OCI-LY1 (cell line): ENCODE data around the gene PARD6B.

Experiments used
- H2AFZ ChIP-seq: fragments of 200-600 bp; sonication (generic), shearing (Covaris generic); 2 replicates; pipeline ENCODE4 v1.6.0; 2014; ENCODE audit warnings: antibody characterized with exemption, mild to moderate bottlenecking, low read length
- H3F3A ChIP-seq: fragments of 200-600 bp; sonication (generic), shearing (Covaris generic); 2 replicates; pipeline ENCODE4 v1.6.0; 2014; ENCODE audit warnings: mild to moderate bottlenecking, antibody characterized with exemption, low read length, moderate library complexity; ENCODE audit not compliant: insufficient read depth
- H3K27ac ChIP-seq: fragments of 200-600 bp; sonication (generic); 2 replicates; pipeline ENCODE4 v1.5.1; 2014; ENCODE audit warnings: low read length, mixed run types, mild to moderate bottlenecking, low read depth; ENCODE audit not compliant: poor library complexity, severe bottlenecking
- H3K27me3 ChIP-seq: fragments of 200-600 bp; sonication (generic); 2 replicates; pipeline ENCODE4 v1.6.0; 2014; ENCODE audit warnings: antibody characterized with exemption, mild to moderate bottlenecking, low read length, moderate library complexity; ENCODE audit not compliant: insufficient read depth
- H3K36me3 ChIP-seq: fragments of 200-600 bp; sonication (generic); 2 replicates; pipeline ENCODE4 v1.6.1; 2014; ENCODE audit warnings: mild to moderate bottlenecking, antibody characterized with exemption, low read length, moderate library complexity, mixed read lengths; ENCODE audit not compliant: insufficient read depth
- H3K4me1 ChIP-seq: fragments of 200-600 bp; sonication (generic); 2 replicates; pipeline ENCODE4 v1.5.1; 2014; ENCODE audit warnings: mild to moderate bottlenecking, low read length, moderate library complexity; ENCODE audit not compliant: insufficient read depth, severe bottlenecking
- H3K4me2 ChIP-seq: fragments of 200-600 bp; sonication (generic), shearing (Covaris generic); 2 replicates; pipeline ENCODE4 v1.6.1; 2014; ENCODE audit warnings: low read length
- H3K4me3 ChIP-seq: fragments of 200-600 bp; sonication (generic); 2 replicates; pipeline ENCODE4 v1.5.1; 2014; ENCODE audit warnings: low read length, low read depth, mild to moderate bottlenecking, mixed read lengths; ENCODE audit not compliant: poor library complexity, severe bottlenecking
- H3K79me2 ChIP-seq: fragments of 200-600 bp; shearing (Covaris generic); 2 replicates; pipeline ENCODE4 v1.6.1; 2016; ENCODE audit warnings: mixed run types, low read length, mixed read lengths; ENCODE audit not compliant: insufficient read depth
- H3K9ac ChIP-seq: fragments of 200-600 bp; sonication (generic), shearing (Covaris generic); 2 replicates; pipeline ENCODE4 v1.6.1; 2014; ENCODE audit warnings: mild to moderate bottlenecking, low read length, mixed read lengths
- H3K9me2 ChIP-seq: fragments of 200-600 bp; sonication (generic), shearing (Covaris generic); 2 replicates; pipeline ENCODE4 v1.6.1; 2014; ENCODE audit warnings: low read depth, mild to moderate bottlenecking, low read length, mixed read lengths
- H3K9me3 ChIP-seq: fragments of 200-600 bp; shearing (Covaris generic); 2 replicates; pipeline ENCODE4 v1.6.1; 2014; ENCODE audit warnings: low read length, mixed read lengths
- H4K20me1 ChIP-seq: fragments of 200-600 bp; sonication (generic), shearing (Covaris generic); 2 replicates; pipeline ENCODE4 v1.6.0; 2016; ENCODE audit warnings: mild to moderate bottlenecking, low read length; ENCODE audit not compliant: insufficient read depth
- EZH2 ChIP-seq: fragments of 200-600 bp; sonication (generic), shearing (Covaris generic); IDR thresholded peaks from 2 replicates; pipeline ENCODE4 v1.8.0; 2017; ENCODE audit warnings: borderline replicate concordance, mixed run types, mild to moderate bottlenecking, antibody characterized with exemption, low read length, moderate library complexity, mixed read lengths
- TF ChIP-seq, protein P1 (sequence below): fragments of 200-600 bp; sonication (generic), shearing (Covaris generic); IDR thresholded peaks from 2 replicates; pipeline ENCODE4 v1.5.1; 2017; ENCODE audit warnings: mild to moderate bottlenecking, antibody characterized with exemption, low read length, moderate library complexity, mixed read lengths

Gene PARD6B

GRCh38 chr20:50743087-50743486 lies 11.7 kb downstream of the PARD6B start:
- no peak overlapping the region for H3K9ac ChIP-seq
- no peaks in the 10 kb centered on the region for H3K9me2 ChIP-seq
- H3K4me3 ChIP-seq: no peak overlapping the region
- no peaks in the 10 kb centered on the region for H3K79me2 ChIP-seq
- no peak overlapping the region for H2AFZ ChIP-seq
- no peaks in the 10 kb centered on the region for H3K27me3 ChIP-seq
- TF ChIP-seq, protein P1, sequence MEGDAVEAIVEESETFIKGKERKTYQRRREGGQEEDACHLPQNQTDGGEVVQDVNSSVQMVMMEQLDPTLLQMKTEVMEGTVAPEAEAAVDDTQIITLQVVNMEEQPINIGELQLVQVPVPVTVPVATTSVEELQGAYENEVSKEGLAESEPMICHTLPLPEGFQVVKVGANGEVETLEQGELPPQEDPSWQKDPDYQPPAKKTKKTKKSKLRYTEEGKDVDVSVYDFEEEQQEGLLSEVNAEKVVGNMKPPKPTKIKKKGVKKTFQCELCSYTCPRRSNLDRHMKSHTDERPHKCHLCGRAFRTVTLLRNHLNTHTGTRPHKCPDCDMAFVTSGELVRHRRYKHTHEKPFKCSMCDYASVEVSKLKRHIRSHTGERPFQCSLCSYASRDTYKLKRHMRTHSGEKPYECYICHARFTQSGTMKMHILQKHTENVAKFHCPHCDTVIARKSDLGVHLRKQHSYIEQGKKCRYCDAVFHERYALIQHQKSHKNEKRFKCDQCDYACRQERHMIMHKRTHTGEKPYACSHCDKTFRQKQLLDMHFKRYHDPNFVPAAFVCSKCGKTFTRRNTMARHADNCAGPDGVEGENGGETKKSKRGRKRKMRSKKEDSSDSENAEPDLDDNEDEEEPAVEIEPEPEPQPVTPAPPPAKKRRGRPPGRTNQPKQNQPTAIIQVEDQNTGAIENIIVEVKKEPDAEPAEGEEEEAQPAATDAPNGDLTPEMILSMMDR: no peak
- no peak for TF ChIP-seq EZH2
- H3K9me3 ChIP-seq: no peaks in the 10 kb centered on the region
- no peak overlapping the region for H3K4me2 ChIP-seq
- H3K4me1 ChIP-seq: peaks cover 9% of the 10 kb centered on the region
- no peak overlapping the region for H3K27ac ChIP-seq
- peaks cover 8% of the 10 kb centered on the region; the same call in 1 of the 2 replicates for H3K36me3 ChIP-seq
- H3F3A ChIP-seq: no peaks in the 10 kb centered on the region
- H4K20me1 ChIP-seq: no peaks in the 10 kb centered on the region

- Histone ChIP-seq H3K4me3 (no peak overlapping the region), H3K9me2 (no peaks in the 10 kb centered on the region), H3K9ac (no peak overlapping the region), H3K4me1 (peaks cover 9% of the 10 kb centered on the region), H3K36me3 (peaks cover 4% of the 10 kb centered on the region; the same call in 1 of the 2 replicates), H3K79me2 (no peaks in the 10 kb centered on the region), H4K20me1 (no peaks in the 10 kb centered on the region), H3F3A (no peaks in the 10 kb centered on the region), H3K4me2 (no peak overlapping the region), H3K27ac (no peak overlapping the region), H3K27me3 (no peaks in the 10 kb centered on the region), H3K9me3 (no peaks in the 10 kb centered on the region), H2AFZ (no peak overlapping the region)
- TF ChIP-seq, protein P1: no peak
- no peak for TF ChIP-seq EZH2
These were observed 12.9 kb downstream of the PARD6B start for GRCh38 chr20:50744143-50744792.

DNA sequence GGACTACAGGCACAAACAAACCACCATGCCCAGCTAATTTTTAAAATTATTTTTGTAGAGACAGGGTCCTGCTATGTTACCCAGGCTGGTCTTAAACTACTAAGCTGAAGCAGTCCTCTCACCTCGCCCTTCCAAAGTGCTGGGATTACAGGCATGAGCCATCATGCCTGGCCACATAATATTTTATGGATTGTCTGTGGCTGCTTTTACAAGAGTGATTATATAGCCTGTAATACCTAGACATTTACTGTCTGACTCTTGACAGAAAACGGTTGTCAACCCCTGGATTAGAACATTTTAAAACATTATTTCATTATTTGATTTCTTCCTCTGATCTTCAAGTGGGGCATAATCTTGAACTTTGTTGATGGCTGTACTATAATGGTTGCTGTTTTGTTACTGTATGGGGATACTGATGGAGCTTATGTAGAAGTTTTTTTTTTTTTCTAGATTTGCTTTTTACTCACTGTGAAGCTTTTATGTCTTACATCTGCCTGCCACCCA lies 14.3 kb downstream of the PARD6B start:
- Histone ChIP-seq H4K20me1 (no peaks in the 10 kb centered on the region), H3K4me3 (no peak overlapping the region), H3K27ac (no peak overlapping the region), H3K27me3 (no peaks in the 10 kb centered on the region), H3K9me3 (no peaks in the 10 kb centered on the region), H3K4me2 (no peak overlapping the region), H3K9me2 (no peaks in the 10 kb centered on the region), H3K36me3 (peaks cover 15% of the 10 kb centered on the region; the same call in 1 of the 2 replicates), H3F3A (no peaks in the 10 kb centered on the region), H3K4me1 (peaks cover 9% of the 10 kb centered on the region), H3K9ac (no peak overlapping the region), H2AFZ (no peak overlapping the region), H3K79me2 (no peaks in the 10 kb centered on the region)
- TF ChIP-seq, protein P1: no peak
- TF ChIP-seq EZH2: no peak
